ENCODE results near the gene VGLL4.

GRCh38 chr3:11613319-11613718, 30.4 kb downstream of the VGLL4 start:
- TF ChIP-seq CTCF (conservative IDR thresholded peaks at IDR 0.05; ENCODE audit: low read depth, low read length) (no peak), EZH2 (IDR thresholded peaks at IDR 0.05; ENCODE audit: borderline replicate concordance, low read depth, low read length, poor library complexity, severe bottlenecking) (no peak)
